Activated T-helper 1 cell treated with anti-CD3 and anti-CD28 coated beads, Interleukin-12 subunit alpha, Interleukin-12 subunit beta, Interleukin-2, Interleukin-4 antibody, amounts not matched to agents 30 ng/mL and 10 ng/mL and 1 ng/mL, durations not matched to agents 14 hours and 24 hours and 36 hours (primary cell): ENCODE data around the gene FOXP1. TPM values are rescaled to one million over a fixed set of nuclear protein-coding genes. Genes with fewer than 3 reads are reported as not detected.

Source experiments
- DNase-seq: peaks from one replicate; pipeline ENCODE4 v3.0.0; 2021; ENCODE audit warnings: low spot score
- H3K27ac Mint-ChIP-seq: one replicate; pipeline ENCODE4 v1.8.0; 2021; ENCODE audit warnings: mild to moderate bottlenecking, mixed read lengths
- H3K27me3 Mint-ChIP-seq: one replicate; pipeline ENCODE4 v1.8.0; 2022; ENCODE audit warnings: mild to moderate bottlenecking, moderate library complexity, mixed read lengths; ENCODE audit not compliant: insufficient read depth
- H3K36me3 Mint-ChIP-seq: one replicate; pipeline ENCODE4 v1.8.0; 2021; ENCODE audit warnings: low read depth, mixed read lengths
- H3K4me1 Mint-ChIP-seq: one replicate; pipeline ENCODE4 v1.8.0; 2021; ENCODE audit warnings: low read depth, mixed read lengths
- H3K4me3 Mint-ChIP-seq: one replicate; pipeline ENCODE4 v1.8.0; 2021; ENCODE audit warnings: mild to moderate bottlenecking, moderate library complexity, mixed read lengths
- H3K9me3 Mint-ChIP-seq: one replicate; pipeline ENCODE4 v1.8.0; 2021; ENCODE audit warnings: mixed read lengths
- intact Hi-C: fragments of 100-400 bp; cut with micrococcal nuclease; formaldehyde crosslinking; loops from one replicate; pipeline ENCODE4 v1.15.1; 2024
- total RNA-seq: library from RNA; stranded (reverse); gene quantifications from 2 replicates; pipeline ENCODE4 v1.2.3, GENCODE V29; 2022

The FOXP1 gene
- total RNA-seq, 1 donor from 2014 or later = 97.6 TPM

DNA sequence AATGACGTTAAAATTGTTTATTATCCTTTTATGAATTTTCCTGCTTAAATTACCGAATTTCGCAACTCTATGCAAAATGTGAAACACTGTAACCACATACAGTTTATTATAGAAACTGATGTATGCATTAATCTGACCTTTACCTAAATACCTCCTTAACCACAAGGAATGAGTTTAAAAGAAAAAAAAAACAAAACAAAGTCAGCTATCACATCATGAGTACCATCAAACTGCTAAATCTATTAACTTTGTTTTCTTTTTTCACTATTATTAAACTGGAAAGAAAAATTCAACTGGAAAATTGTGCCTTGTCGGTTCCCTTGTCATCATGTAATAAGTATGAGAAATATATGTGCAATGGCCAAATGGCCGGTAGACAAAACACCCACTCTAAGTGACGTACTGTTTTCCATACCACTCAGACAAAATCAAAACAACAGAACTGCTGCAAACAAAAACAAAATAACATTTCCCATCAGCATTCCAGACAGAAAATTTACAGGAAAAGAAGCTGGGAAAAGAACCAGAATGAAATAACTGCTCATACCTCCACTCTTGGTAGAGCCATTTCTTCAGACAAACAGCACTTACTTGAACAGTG, 415.3 kb downstream of the FOXP1 start:
- no peaks in the 10 kb centered on the region for H3K36me3 Mint-ChIP-seq
- no peaks in the 10 kb centered on the region for H3K4me1 Mint-ChIP-seq
- no peak overlapping the region for H3K4me3 Mint-ChIP-seq
- DNase-seq = no peak
- H3K9me3 Mint-ChIP-seq = no peaks in the 10 kb centered on the region
- H3K27ac Mint-ChIP-seq = no peak overlapping the region
- intact Hi-C loops = no loop called here
- peaks cover 2% of the 10 kb centered on the region for H3K27me3 Mint-ChIP-seq

DNA sequence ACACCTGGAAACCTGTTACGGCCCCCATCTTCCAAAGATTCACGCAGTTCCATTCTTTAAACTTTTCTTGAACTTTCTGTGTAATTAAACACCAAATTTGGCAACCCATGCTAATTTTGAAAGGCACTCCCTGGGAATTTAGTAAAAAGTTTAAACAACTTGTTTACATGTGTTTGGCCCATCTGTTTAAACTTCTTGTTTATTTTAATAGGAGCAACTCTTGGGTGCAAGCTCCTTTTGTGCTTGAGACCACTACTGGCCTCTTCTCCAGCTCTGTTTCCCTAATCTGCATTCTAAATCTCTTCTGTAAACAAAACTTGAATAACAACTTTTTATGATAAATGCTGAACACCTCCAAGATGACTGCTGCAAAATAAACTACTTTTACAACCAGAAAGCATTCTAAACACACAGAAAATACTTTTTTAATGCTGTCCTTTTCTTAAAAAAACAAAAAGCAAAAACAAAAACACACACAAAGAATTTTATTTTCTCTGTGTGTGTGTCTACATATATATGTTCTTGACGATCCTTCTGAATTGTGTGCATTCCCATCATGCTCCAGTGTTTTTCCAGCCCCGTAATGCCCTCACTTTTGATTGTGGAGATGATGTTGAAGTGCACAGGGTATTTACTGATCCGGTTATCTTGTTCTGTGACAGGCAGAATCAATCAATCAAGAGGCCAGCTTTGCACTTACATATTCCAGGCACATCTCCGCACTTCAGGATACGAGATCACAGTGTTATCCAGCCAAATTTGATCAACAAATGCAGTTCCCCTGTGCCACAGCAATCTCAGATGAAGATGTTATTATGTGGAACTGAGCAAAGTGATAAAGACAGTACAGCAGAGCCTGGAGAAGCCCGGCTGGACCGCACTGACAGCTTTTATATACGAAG, 416.9 kb downstream of the FOXP1 start:
- intact Hi-C loops = no loop called here
- no peaks in the 10 kb centered on the region for H3K36me3 Mint-ChIP-seq
- peaks cover under 1% of the 10 kb centered on the region for H3K4me1 Mint-ChIP-seq
- no peak overlapping the region for H3K27ac Mint-ChIP-seq
- no peak for DNase-seq
- no peak overlapping the region for H3K4me3 Mint-ChIP-seq
- H3K27me3 Mint-ChIP-seq = peaks cover 2% of the 10 kb centered on the region
- no peaks in the 10 kb centered on the region for H3K9me3 Mint-ChIP-seq

- H3K36me3 Mint-ChIP-seq = peaks cover 2% of the 10 kb centered on the region
- DNase-seq = no peak
- no peaks in the 10 kb centered on the region for H3K27me3 Mint-ChIP-seq
- H3K4me3 Mint-ChIP-seq = no peak overlapping the region
- H3K4me1 Mint-ChIP-seq = peaks cover 11% of the 10 kb centered on the region
- intact Hi-C loops = no loop called here
- no peak overlapping the region for H3K27ac Mint-ChIP-seq
- peaks cover 9% of the 10 kb centered on the region for H3K9me3 Mint-ChIP-seq
Measured at GRCh38 chr3:71164881-71165280, 418.6 kb downstream of the FOXP1 start.

DNA sequence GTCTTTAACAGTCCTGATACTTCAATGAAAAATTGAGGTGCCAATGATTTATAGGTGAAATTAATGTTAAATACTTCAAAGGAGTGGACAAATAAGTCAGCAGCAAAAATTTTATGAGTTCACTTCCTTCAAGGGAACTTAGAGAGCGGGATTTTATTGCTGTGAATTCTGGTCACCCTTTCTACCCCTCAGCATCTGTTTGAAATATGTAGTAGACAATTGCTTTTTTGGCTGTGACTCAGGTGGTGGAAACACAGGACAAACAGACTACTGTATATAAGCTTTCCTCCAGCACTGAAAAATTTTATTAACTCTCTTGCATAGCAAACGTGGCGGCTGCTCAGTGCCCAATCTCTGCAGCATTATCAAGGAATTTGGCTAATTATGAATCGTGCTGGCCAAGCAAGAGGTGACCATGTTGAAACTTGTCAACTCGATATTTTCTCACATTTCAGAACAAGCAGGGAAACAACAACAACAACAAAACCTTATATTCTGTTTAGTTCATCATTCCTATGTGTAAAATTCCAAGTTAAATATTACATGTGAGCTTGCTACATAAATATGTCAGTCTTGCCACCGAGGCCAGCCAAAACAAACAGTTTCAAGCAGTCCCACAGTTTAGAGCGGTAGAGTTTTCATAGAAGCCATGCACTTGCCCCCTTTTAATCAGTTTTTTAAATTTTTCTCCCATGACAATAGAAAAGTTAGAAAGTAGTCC, 420.2 kb downstream of the FOXP1 start:
- Mint-ChIP-seq H3K27ac (no peak overlapping the region), H3K4me1 (peaks cover 15% of the 10 kb centered on the region), H3K4me3 (no peak overlapping the region), H3K9me3 (peaks cover 15% of the 10 kb centered on the region), H3K27me3 (no peaks in the 10 kb centered on the region), H3K36me3 (peaks cover 2% of the 10 kb centered on the region)
- no peak for DNase-seq
- intact Hi-C loops = no loop called here

DNA sequence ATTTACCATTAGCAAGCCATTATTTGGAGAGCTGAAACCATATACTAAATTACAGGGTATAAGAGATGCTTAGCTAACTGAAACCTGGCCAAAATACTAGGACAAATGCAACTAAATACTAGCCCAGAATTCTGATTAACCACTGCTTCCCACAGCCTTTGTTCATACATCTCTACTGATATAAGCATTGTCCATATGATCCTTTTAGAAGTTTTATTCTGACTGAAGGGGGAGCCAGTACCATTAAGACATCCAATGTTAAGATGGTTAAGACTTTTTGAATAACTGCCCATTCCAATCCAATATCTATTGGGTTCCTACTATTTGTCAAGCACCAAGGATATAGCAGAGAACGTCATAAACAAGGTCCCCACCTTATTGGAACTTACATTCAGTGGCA, 421.3 kb downstream of the FOXP1 start:
- Mint-ChIP-seq H3K27me3 (no peaks in the 10 kb centered on the region), H3K27ac (no peak overlapping the region), H3K36me3 (peaks cover 2% of the 10 kb centered on the region), H3K4me3 (no peak overlapping the region), H3K9me3 (peaks cover 16% of the 10 kb centered on the region), H3K4me1 (peaks cover 15% of the 10 kb centered on the region)
- intact Hi-C loops = no loop called here
- DNase-seq = no peak

- H3K4me1 Mint-ChIP-seq = peaks cover 19% of the 10 kb centered on the region
- H3K27ac Mint-ChIP-seq = peak overlapping the region; percentile 58
- H3K27me3 Mint-ChIP-seq = peaks cover 4% of the 10 kb centered on the region
- intact Hi-C loops = no loop called here
- H3K4me3 Mint-ChIP-seq = no peak overlapping the region
- no peak for DNase-seq
- peaks cover 20% of the 10 kb centered on the region for H3K9me3 Mint-ChIP-seq
- peaks cover 4% of the 10 kb centered on the region for H3K36me3 Mint-ChIP-seq
Measured at GRCh38 chr3:71160785-71161546, 422.6 kb downstream of the FOXP1 start.

DNA sequence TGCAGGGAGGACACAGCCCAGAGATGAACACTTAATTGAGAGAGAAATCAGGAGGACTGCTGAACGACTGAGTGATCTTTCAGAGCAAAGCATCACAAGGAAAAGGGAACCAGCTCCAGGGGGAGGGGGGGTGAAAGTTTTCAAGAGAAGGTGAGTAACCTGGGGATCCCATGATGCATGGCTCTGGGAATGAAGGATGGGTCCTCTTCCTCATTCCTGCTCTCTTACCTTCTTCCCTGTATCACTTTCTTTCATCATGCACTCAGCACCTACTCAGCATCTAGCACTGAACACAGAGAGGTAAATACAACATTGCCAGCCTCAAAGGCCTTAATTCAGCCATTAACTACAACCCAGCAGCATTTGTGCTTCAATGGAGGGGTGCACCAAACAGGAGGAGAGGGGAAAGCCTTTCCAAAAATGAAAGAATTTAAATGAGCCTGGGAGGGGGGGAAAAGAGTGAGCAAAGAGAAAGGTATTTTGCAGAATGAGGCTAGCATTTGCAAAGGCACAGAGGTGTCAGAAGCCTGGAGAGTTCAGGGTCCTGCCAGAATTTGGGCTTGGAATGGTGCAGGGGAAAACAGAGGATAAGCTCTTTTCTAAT, 427.4 kb downstream of the FOXP1 start:
- H3K36me3 Mint-ChIP-seq = peaks cover 2% of the 10 kb centered on the region
- H3K27me3 Mint-ChIP-seq = peaks cover 17% of the 10 kb centered on the region
- no peak overlapping the region for H3K27ac Mint-ChIP-seq
- H3K4me1 Mint-ChIP-seq = peaks cover 15% of the 10 kb centered on the region
- H3K9me3 Mint-ChIP-seq = peaks cover 17% of the 10 kb centered on the region
- no peak overlapping the region for H3K4me3 Mint-ChIP-seq
- intact Hi-C loops = no loop called here
- DNase-seq = no peak

DNA sequence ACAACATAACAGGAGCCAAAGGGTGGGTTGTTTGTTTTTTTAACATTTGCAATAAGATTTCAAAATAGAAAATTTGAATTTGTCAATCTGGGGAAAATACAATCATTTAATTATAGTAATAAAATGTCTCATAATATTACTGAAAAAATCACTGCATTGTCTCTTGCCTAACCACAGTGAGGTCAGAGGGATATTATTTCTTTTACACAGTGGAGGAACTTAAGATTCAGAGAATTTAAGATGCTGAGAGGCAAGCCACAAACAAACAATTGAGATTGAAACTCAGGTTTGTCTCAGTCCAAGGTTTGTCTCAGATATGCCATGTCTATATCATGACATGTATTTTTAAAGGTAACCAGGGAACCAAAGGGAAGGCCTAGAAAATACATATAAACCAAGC, 428.7 kb downstream of the FOXP1 start:
- Mint-ChIP-seq H3K27me3 (peaks cover 27% of the 10 kb centered on the region), H3K4me3 (no peak overlapping the region), H3K36me3 (peaks cover 2% of the 10 kb centered on the region), H3K9me3 (peaks cover 12% of the 10 kb centered on the region), H3K27ac (no peak overlapping the region), H3K4me1 (peaks cover 22% of the 10 kb centered on the region)
- DNase-seq = no peak
- intact Hi-C loops = no loop called here

- intact Hi-C loops = no loop called here
- Mint-ChIP-seq H3K27me3 (peaks cover 30% of the 10 kb centered on the region), H3K9me3 (peaks cover 5% of the 10 kb centered on the region), H3K27ac (no peak overlapping the region), H3K4me1 (peaks cover 18% of the 10 kb centered on the region), H3K36me3 (peaks cover 2% of the 10 kb centered on the region), H3K4me3 (no peak overlapping the region)
- DNase-seq = no peak
Measured at GRCh38 chr3:71153713-71154112, 429.8 kb downstream of the FOXP1 start.

DNA sequence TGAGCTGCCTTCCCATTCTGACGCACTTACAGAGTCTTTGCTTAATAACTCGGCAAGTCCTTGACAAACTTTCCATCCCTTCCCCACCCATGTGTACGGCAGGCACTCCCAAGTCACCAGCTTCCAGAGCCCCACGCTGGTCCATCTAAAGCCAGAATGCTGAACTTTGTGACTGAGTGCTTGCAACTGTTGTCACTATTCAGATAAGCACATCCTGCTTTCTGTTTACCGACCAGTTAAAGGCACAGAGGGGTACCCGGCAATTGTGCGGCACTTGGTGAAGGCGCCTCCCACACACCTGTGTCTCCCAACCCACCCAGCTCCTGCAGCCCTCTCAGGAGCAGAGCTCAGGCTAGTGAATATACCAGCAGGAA, 430.6 kb downstream of the FOXP1 start:
- Mint-ChIP-seq H3K27me3 (peaks cover 30% of the 10 kb centered on the region), H3K36me3 (peaks cover 2% of the 10 kb centered on the region), H3K4me1 (peaks cover 18% of the 10 kb centered on the region), H3K27ac (no peak overlapping the region), H3K9me3 (peaks cover 5% of the 10 kb centered on the region), H3K4me3 (no peak overlapping the region)
- intact Hi-C loops = no loop called here
- DNase-seq = no peak

GRCh38 chr3:71152039-71152891, 431.3 kb downstream of the FOXP1 start:
- peaks cover 2% of the 10 kb centered on the region for H3K36me3 Mint-ChIP-seq
- intact Hi-C loops = no loop called here
- no peak overlapping the region for H3K27ac Mint-ChIP-seq
- H3K9me3 Mint-ChIP-seq = peaks cover 5% of the 10 kb centered on the region
- no peak overlapping the region for H3K4me3 Mint-ChIP-seq
- no peak for DNase-seq
- H3K4me1 Mint-ChIP-seq = peaks cover 18% of the 10 kb centered on the region
- H3K27me3 Mint-ChIP-seq = peaks cover 30% of the 10 kb centered on the region
